ENCODE data around the gene KPTN. TPM values are rescaled to one million over a fixed set of nuclear protein-coding genes. Genes with fewer than 3 reads are reported as not detected.

The KPTN gene
- total and polyA plus RNA-seq, 2 experiments from 2014 or later: 3.1 to 9.6 TPM

DNA sequence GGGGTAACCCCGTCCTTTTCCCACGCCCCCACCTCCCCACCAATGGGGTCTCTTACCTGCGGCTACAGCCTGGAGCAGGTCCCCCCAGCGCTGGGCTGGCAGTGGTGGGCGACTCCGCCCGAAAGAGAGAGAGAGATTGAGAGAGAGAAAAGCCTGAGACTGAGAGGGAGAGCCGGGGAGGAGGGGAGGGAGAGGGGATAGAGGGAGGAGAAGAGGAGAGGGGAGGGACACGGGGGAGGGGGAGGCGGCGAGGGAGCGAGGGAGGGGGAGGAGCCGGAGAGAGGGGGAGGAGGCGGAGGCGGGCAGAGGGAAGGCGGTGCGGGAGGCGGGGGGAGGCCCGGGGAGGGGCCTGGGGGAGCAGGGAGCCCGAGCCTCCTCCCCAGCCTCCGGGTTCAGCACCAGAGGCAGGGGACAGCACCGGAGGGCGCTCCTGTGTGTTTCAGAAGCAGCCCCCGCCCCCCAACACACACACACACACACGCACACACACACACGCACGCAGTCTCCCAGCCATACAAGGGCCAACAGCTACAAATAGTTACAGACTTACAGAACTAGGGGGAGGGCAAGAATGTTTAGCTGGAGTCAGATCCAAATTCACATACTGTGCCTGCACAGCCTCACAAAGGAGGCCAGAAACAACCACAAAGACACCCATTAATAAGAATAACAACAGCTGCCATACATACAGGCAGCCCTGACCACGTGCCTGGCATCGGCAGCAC is 12.1 kb downstream of the KPTN start, which contains the start of gene SLC8A2:
SLC8A2 (minus strand) TSS at position 161 of the 725 bp plus-strand sequence. CDS start 5,490 bp downstream, outside the sequence.
- no peaks in the 10 kb centered on the region for H3F3A ChIP-seq (ENCODE audit: insufficient read depth)
- no peak within 1 kb of the TSS for H3K9ac ChIP-seq
- no peaks in the 10 kb centered on the region for H4K20me1 ChIP-seq (ENCODE audit: insufficient read depth)
- H3K4me3 ChIP-seq: no peak within 1 kb of the TSS
- no peaks in the 10 kb centered on the region for H3K4me1 ChIP-seq (ENCODE audit: insufficient read depth)
- peaks cover 33% of the 10 kb centered on the region for H3K27me3 ChIP-seq (replicated peaks; ENCODE audit: insufficient read depth)
- H2AFZ ChIP-seq: no peak within 1 kb of the TSS
- WGBS, 2 experiments (ENCODE audit: low coverage in 1 of 2, low lambda C conversion rate in 2 of 2, missing lambda C conversion rate in 2 of 2): 3 to 8% methylated on average over 14 to 29 of the region's 29 CpGs
- in situ Hi-C loops (cut with MboI): no loop called here
- no peaks in the 10 kb centered on the region for H3K9me3 ChIP-seq (ENCODE audit: low read depth)
- H3K36me3 ChIP-seq (ENCODE audit: low read depth): no peaks in the 10 kb centered on the region
- H3K9me2 ChIP-seq (ENCODE audit: insufficient read depth): no peaks in the 10 kb centered on the region
- H3K27ac ChIP-seq: no peak within 1 kb of the TSS
- no peaks in the 10 kb centered on the region for H3K79me2 ChIP-seq (ENCODE audit: insufficient read depth)
- TF ChIP-seq EZH2phosphoT487 (IDR thresholded peaks at IDR 0.05; ENCODE audit: insufficient read depth, low read depth) (no peak), EZH2 (IDR thresholded peaks at IDR 0.05; ENCODE audit: insufficient read depth, poor library complexity, severe bottlenecking) (no peak)
- no peak within 1 kb of the TSS for H3K4me2 ChIP-seq (ENCODE audit: unreplicated experiment)
- peak; percentile 67 for DNase-seq

DNA sequence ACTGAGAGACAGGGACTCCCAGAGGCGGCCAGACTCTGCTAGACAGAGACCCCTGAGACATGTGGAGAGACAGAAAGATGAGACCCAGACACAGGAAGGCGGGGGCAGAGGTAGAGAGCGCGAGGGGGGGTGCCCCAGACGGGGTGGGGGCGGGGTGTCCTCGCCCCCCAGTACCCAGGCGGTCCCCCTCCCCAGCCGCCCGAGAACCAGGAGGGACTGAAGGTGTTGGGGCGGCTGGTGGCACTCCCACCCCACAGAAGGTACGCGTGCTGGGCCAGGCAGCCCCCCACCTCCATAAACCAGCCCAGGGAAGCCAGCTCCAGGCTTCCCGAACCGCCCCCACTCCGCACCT is 12.7 kb downstream of the KPTN start:
- no peaks in the 10 kb centered on the region for H3K9me2 ChIP-seq (ENCODE audit: insufficient read depth)
- no peaks in the 10 kb centered on the region for H3F3A ChIP-seq (ENCODE audit: insufficient read depth)
- no peak for DNase-seq
- no peak overlapping the region for H3K9ac ChIP-seq
- no peaks in the 10 kb centered on the region for H3K9me3 ChIP-seq (ENCODE audit: low read depth)
- peaks cover 33% of the 10 kb centered on the region for H3K27me3 ChIP-seq (replicated peaks; ENCODE audit: insufficient read depth)
- in situ Hi-C loops (cut with MboI): no loop called here
- TF ChIP-seq EZH2 (IDR thresholded peaks at IDR 0.05; ENCODE audit: insufficient read depth, poor library complexity, severe bottlenecking) (peak; percentile 9), EZH2phosphoT487 (IDR thresholded peaks at IDR 0.05; ENCODE audit: insufficient read depth, low read depth) (no peak)
- no peaks in the 10 kb centered on the region for H3K79me2 ChIP-seq (ENCODE audit: insufficient read depth)
- H4K20me1 ChIP-seq (ENCODE audit: insufficient read depth): no peaks in the 10 kb centered on the region
- no peaks in the 10 kb centered on the region for H3K36me3 ChIP-seq (ENCODE audit: low read depth)
- no peak overlapping the region for H2AFZ ChIP-seq
- no peak overlapping the region for H3K4me2 ChIP-seq (ENCODE audit: unreplicated experiment)
- H3K4me1 ChIP-seq (ENCODE audit: insufficient read depth): no peaks in the 10 kb centered on the region
- H3K27ac ChIP-seq: no peak overlapping the region
- no peak overlapping the region for H3K4me3 ChIP-seq
- 0 to 1% methylated on average over 4 to 13 of the region's 16 CpGs for WGBS, 2 experiments (ENCODE audit: low coverage in 1 of 2, low lambda C conversion rate in 2 of 2, missing lambda C conversion rate in 2 of 2)

DNA sequence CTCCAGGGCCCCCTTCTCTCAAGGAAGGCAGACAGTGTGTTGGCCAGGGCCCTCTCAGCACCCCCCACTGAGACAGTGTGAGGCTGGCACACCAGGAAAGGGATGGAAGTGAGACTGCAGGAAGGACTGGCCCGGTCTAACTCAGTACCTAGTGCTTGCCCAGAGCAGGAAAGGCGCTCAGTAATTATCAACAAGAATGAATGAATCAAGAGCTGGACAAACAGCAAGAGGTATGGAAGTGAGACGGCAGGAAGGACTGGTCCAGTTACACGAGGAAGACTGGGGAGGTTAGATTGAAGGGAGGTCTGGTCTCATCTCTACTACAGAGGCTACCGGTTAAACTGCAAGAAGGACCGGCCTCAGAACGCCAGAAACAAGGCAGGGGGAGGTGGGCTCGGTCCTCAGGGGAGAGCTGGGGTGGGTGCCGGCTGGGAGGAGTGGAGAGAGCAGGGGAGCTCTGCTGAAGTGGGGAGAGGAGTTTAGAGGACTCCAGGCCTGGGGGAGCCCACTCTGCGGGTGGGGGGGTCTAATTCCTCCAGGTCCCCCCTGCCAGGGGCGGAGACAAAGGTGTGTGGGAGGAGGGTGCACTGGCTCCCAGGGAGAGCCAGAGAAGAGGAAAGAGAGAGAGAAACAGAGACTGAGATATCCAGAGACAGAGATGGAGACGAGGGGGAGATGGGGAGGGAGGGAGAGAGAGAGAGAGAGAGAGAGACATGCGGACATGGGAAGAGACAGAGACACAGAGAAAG is 13.4 kb downstream of the KPTN start:
- Histone ChIP-seq H3K4me2 (ENCODE audit: unreplicated experiment) (no peak overlapping the region), H3K9ac (no peak overlapping the region), H3K79me2 (ENCODE audit: insufficient read depth) (no peaks in the 10 kb centered on the region), H3K36me3 (ENCODE audit: low read depth) (no peaks in the 10 kb centered on the region), H3K9me3 (ENCODE audit: low read depth) (no peaks in the 10 kb centered on the region), H3K27me3 (replicated peaks; ENCODE audit: insufficient read depth) (peaks cover 33% of the 10 kb centered on the region), H3K4me3 (no peak overlapping the region), H3K27ac (no peak overlapping the region), H3K4me1 (ENCODE audit: insufficient read depth) (no peaks in the 10 kb centered on the region), H3K9me2 (ENCODE audit: insufficient read depth) (no peaks in the 10 kb centered on the region), H2AFZ (no peak overlapping the region), H3F3A (ENCODE audit: insufficient read depth) (no peaks in the 10 kb centered on the region), H4K20me1 (ENCODE audit: insufficient read depth) (no peaks in the 10 kb centered on the region)
- WGBS, 2 experiments (ENCODE audit: low coverage in 1 of 2, low lambda C conversion rate in 2 of 2, missing lambda C conversion rate in 2 of 2): 24 to 25% methylated on average over 9 to 13 of the region's 13 CpGs
- DNase-seq: no peak
- TF ChIP-seq EZH2phosphoT487 (IDR thresholded peaks at IDR 0.05; ENCODE audit: insufficient read depth, low read depth) (no peak), EZH2 (IDR thresholded peaks at IDR 0.05; ENCODE audit: insufficient read depth, poor library complexity, severe bottlenecking) (no peak)
- in situ Hi-C loops (cut with MboI): no loop called here

DNA sequence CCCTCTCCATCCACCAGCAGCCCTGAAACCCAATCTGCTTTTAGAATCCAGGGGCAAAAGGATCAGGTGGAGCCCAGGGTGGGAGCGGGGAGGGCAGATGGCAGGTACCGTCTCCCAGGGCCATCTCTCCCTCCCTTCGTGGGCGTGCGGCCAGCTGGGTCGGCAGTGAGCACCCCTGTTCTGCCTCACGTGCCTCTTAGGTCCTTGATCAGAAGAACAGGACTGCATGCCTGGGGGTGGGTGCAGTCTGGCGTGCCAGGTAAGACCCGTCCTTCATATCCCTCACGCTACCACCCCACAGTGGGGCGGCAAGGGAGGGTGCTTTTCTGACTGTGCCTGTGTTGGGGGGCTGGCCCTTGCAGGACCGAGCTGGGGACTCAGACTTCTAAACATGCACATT is 14.3 kb downstream of the KPTN start:
- Histone ChIP-seq H2AFZ (no peak overlapping the region), H3K79me2 (ENCODE audit: insufficient read depth) (no peaks in the 10 kb centered on the region)

More for the DNA sequence above, 14.3 kb downstream of the KPTN start:
- Histone ChIP-seq H3K4me2 (ENCODE audit: unreplicated experiment) (no peak overlapping the region), H3K27ac (no peak overlapping the region), H3F3A (ENCODE audit: insufficient read depth) (no peaks in the 10 kb centered on the region), H3K4me1 (ENCODE audit: insufficient read depth) (no peaks in the 10 kb centered on the region), H3K9me2 (ENCODE audit: insufficient read depth) (no peaks in the 10 kb centered on the region), H3K36me3 (ENCODE audit: low read depth) (no peaks in the 10 kb centered on the region), H3K9ac (no peak overlapping the region), H3K9me3 (ENCODE audit: low read depth) (no peaks in the 10 kb centered on the region), H3K4me3 (no peak overlapping the region), H3K27me3 (replicated peaks; ENCODE audit: insufficient read depth) (peaks cover 42% of the 10 kb centered on the region), H4K20me1 (ENCODE audit: insufficient read depth) (no peaks in the 10 kb centered on the region)
- TF ChIP-seq EZH2phosphoT487 (IDR thresholded peaks at IDR 0.05; ENCODE audit: insufficient read depth, low read depth) (no peak), EZH2 (IDR thresholded peaks at IDR 0.05; ENCODE audit: insufficient read depth, poor library complexity, severe bottlenecking) (no peak)
- in situ Hi-C loops (cut with MboI): no loop called here
- DNase-seq: no peak
- 16 to 17% methylated on average over 12 of the region's 12 CpGs for WGBS, 2 experiments (ENCODE audit: low coverage in 1 of 2, low lambda C conversion rate in 2 of 2, missing lambda C conversion rate in 2 of 2)
